OCI-LY7 (cell line): ENCODE data around the gene ADARB2.

ENCODE experiments used
- CTCF ChIP-seq: fragments of 200-600 bp; sonication (generic); conservative IDR thresholded peaks from 2 replicates; pipeline ENCODE4 v1.5.1; 2014; ENCODE audit warnings: mild to moderate bottlenecking, antibody characterized with exemption, low read length, moderate library complexity, mixed read lengths
- EZH2phosphoT487 ChIP-seq: fragments of 200-600 bp; sonication (generic); IDR thresholded peaks from 2 replicates; pipeline ENCODE4 v1.6.1; 2018; ENCODE audit warnings: low read depth, borderline replicate concordance, mild to moderate bottlenecking, mixed run types, antibody characterized with exemption, low read length, moderate library complexity, mixed read lengths

DNA sequence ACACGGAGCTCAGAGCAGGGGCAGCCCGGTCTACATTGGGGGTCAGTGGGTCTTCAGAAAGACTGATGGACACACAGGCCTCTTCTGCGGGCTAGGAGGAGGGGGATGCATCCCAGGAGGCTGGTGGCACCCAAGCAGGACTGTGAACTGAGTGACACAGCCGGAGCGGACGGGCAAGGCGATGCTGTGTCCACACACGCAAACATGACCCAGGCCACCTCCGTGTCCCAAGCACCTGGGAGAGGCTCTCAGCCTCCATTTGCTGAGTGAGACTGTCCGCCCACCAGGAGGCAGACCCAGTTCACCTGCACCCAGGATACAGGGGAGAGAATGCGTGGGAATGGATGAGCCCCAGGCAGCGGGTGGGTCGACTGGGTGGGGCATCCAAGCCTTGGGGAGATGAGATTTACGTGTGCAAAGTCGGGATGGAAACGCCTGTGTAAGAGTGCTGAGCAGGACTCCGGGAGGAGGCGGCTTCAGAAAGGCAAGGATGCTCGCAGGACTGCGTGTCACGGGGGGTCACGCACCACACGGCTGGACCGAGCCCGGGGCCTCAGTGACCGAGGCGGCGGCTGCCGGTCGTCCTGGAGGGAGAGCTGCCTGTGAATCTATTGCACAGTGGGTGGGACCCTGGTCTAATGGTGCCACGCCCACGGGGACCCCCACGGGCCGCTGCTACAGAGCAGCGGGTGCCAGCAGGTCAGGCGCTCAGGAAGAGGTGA is 262.8 kb downstream of the ADARB2 start:
- TF ChIP-seq CTCF: no peak
- no peak for TF ChIP-seq EZH2phosphoT487
